ENCODE data around the gene DNAJB2.

Gene DNAJB2

GRCh38 chr2:219297766-219298456 lies 18.7 kb downstream of the DNAJB2 start:
- peaks cover 29% of the 10 kb centered on the region for H3K27me3 ChIP-seq (ENCODE audit: insufficient read depth, poor library complexity, severe bottlenecking)
- H3K27ac ChIP-seq (replicated peaks): no peak overlapping the region
- no peak for DNase-seq (ENCODE audit: low read depth in 1 of 2, low spot score in 1 of 2)
- no peak overlapping the region for H3K4me3 ChIP-seq (replicated peaks; ENCODE audit: insufficient read depth, low read length)
- TF ChIP-seq GABPA (IDR thresholded peaks at IDR 0.05; ENCODE audit: low read depth) (no peak), SPI1 (IDR thresholded peaks at IDR 0.05; ENCODE audit: borderline replicate concordance, low read depth) (no peak), REST (IDR thresholded peaks at IDR 0.05; ENCODE audit: insufficient replicate concordance, low read depth) (no peak)

GRCh38 chr2:219298759-219299371 lies 19.7 kb downstream of the DNAJB2 start:
- H3K4me3 ChIP-seq (replicated peaks; ENCODE audit: insufficient read depth, low read length): no peak overlapping the region
- TF ChIP-seq GABPA (IDR thresholded peaks at IDR 0.05; ENCODE audit: low read depth) (no peak), CTCF (IDR thresholded peaks at IDR 0.05; ENCODE audit: insufficient read depth, low read length) (peak; percentile 97), REST (IDR thresholded peaks at IDR 0.05; ENCODE audit: insufficient replicate concordance, low read depth) (peak; percentile 13), POLR2AphosphoS5 (IDR thresholded peaks at IDR 0.05; ENCODE audit: low read depth) (no peak)
- H3K27me3 ChIP-seq (ENCODE audit: insufficient read depth, poor library complexity, severe bottlenecking): peaks cover 29% of the 10 kb centered on the region

GRCh38 chr2:219299372-219299760 lies 20.2 kb downstream of the DNAJB2 start:
- DNase-seq (ENCODE audit: low read depth in 1 of 2, low spot score in 1 of 2): no peak
- Histone ChIP-seq H3K27ac (replicated peaks) (no peak overlapping the region), H3K4me3 (replicated peaks; ENCODE audit: insufficient read depth, low read length) (no peak overlapping the region), H3K27me3 (ENCODE audit: insufficient read depth, poor library complexity, severe bottlenecking) (peaks cover 29% of the 10 kb centered on the region)
- TF ChIP-seq POLR2AphosphoS5 (IDR thresholded peaks at IDR 0.05; ENCODE audit: low read depth) (no peak), SPI1 (IDR thresholded peaks at IDR 0.05; ENCODE audit: borderline replicate concordance, low read depth) (no peak)

More at GRCh38 chr2:219298759-219299371, 19.7 kb downstream of the DNAJB2 start:
- H3K27ac ChIP-seq (replicated peaks): no peak overlapping the region
- DNase-seq (ENCODE audit: low read depth in 1 of 2, low spot score in 1 of 2): peak; percentile 65 to 82

GRCh38 chr2:219300022-219300421 lies 20.9 kb downstream of the DNAJB2 start:
- DNase-seq (ENCODE audit: low read depth in 1 of 2, low spot score in 1 of 2): no peak
- Histone ChIP-seq H3K4me3 (replicated peaks; ENCODE audit: insufficient read depth, low read length) (no peak overlapping the region), H3K27ac (replicated peaks) (no peak overlapping the region), H3K27me3 (ENCODE audit: insufficient read depth, poor library complexity, severe bottlenecking) (peaks cover 29% of the 10 kb centered on the region)
- TF ChIP-seq CTCF (IDR thresholded peaks at IDR 0.05; ENCODE audit: insufficient read depth, low read length): no peak
- TF ChIP-seq SPI1 (IDR thresholded peaks at IDR 0.05; ENCODE audit: borderline replicate concordance, low read depth): no peak
- TF ChIP-seq REST (IDR thresholded peaks at IDR 0.05; ENCODE audit: insufficient replicate concordance, low read depth): no peak
- no peak for TF ChIP-seq GABPA (IDR thresholded peaks at IDR 0.05; ENCODE audit: low read depth)
- TF ChIP-seq POLR2AphosphoS5 (IDR thresholded peaks at IDR 0.05; ENCODE audit: low read depth): no peak
